BE2C (cell line): Measurements from ENCODE around the gene CORO2B.

Source experiments
- DNase-seq: peaks from one replicate; pipeline ENCODE4 v3.0.0-alpha.2; 2020
- H3K27me3 ChIP-seq: fragments of 250-450 bp; sonication (Bioruptor Pico); 2 replicates; pipeline ENCODE4 v1.5.1; 2020; ENCODE audit warnings: mild to moderate bottlenecking
- H3K36me3 ChIP-seq: fragments of 250-450 bp; sonication (Bioruptor Pico); 2 replicates; pipeline ENCODE4 v1.5.1; 2020; ENCODE audit warnings: mild to moderate bottlenecking
- H3K4me1 ChIP-seq: fragments of 250-450 bp; sonication (Bioruptor Pico); 2 replicates; pipeline ENCODE4 v1.5.1; 2020
- H3K4me3 ChIP-seq: 2 replicates; pipeline ENCODE4 v1.5.1; 2011; ENCODE audit warnings: low read depth, low read length
- H3K9me3 ChIP-seq: fragments of 250-450 bp; sonication (Bioruptor Pico); 2 replicates; pipeline ENCODE4 v1.5.1; 2020
- CTCF ChIP-seq: IDR thresholded peaks from 2 replicates; pipeline ENCODE4 v1.5.1; 2012; ENCODE audit warnings: mild to moderate bottlenecking, low read depth, low read length

The CORO2B gene

GRCh38 chr15:68597581-68597980 is 18.8 kb downstream of the CORO2B start:
- no peak for TF ChIP-seq CTCF
- H3K4me1 ChIP-seq: peaks cover 29% of the 10 kb centered on the region
- DNase-seq: no peak
- H3K4me3 ChIP-seq: no peak overlapping the region
- H3K27me3 ChIP-seq: no peaks in the 10 kb centered on the region
- H3K9me3 ChIP-seq: no peaks in the 10 kb centered on the region
- H3K36me3 ChIP-seq: no peaks in the 10 kb centered on the region

GRCh38 chr15:68598171-68599152 is 19.7 kb downstream of the CORO2B start:
- DNase-seq: no peak
- Histone ChIP-seq H3K4me3 (no peak overlapping the region), H3K27me3 (no peaks in the 10 kb centered on the region), H3K36me3 (no peaks in the 10 kb centered on the region), H3K9me3 (no peaks in the 10 kb centered on the region), H3K4me1 (peaks cover 20% of the 10 kb centered on the region)
- TF ChIP-seq CTCF: no peak

DNA sequence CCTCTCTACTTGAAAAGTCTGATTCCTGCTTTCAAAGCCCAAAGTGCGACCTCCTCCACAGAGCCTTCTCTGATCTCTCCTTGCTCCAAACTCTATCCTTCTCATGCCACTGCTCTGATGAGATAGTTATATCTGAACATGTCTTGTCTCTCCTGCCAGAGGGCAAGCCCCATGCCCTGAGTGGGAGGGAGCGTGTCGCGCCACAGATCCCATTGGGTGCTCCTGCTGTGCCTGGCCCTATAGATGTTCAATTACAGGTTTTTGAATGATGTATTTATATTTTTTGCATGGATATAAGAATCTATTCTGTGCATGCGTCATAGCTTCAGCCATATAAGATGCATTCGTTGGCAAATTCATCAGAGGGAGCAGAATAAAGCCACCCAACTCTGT is 20.4 kb downstream of the CORO2B start:
- H3K36me3 ChIP-seq: no peaks in the 10 kb centered on the region
- H3K4me3 ChIP-seq: no peak overlapping the region
- H3K4me1 ChIP-seq: peaks cover 20% of the 10 kb centered on the region
- DNase-seq: no peak
- TF ChIP-seq CTCF: no peak
- no peaks in the 10 kb centered on the region for H3K9me3 ChIP-seq
- no peaks in the 10 kb centered on the region for H3K27me3 ChIP-seq

DNA sequence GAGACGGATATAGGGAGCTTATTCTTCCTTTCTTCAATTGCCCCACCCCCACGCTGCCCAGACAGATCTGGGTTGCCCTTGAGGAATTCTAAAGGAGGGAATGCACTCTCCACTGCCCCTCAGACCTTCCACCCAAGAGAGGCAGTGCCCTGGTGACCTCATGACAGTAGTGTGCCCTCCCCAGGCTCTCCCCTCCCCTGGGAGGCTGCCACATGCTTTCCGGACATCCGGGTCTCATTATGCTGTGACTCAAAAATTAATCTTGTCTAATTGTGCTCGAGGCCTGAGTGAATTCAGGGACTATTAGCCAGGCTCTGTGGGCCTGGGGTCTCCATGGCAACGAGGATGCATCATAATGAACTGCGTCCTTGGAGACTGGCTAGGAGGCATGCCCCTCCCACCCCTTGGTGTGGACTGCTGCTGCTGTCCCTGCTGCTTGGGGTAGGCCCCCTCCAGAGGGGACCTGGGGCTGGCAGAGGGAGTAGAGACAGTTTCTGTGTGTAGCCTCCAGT is 20.8 kb downstream of the CORO2B start:
- Histone ChIP-seq H3K4me3 (no peak overlapping the region), H3K9me3 (no peaks in the 10 kb centered on the region), H3K36me3 (no peaks in the 10 kb centered on the region), H3K4me1 (peaks cover 20% of the 10 kb centered on the region), H3K27me3 (no peaks in the 10 kb centered on the region)
- no peak for TF ChIP-seq CTCF
- peak; percentile 97 for DNase-seq

DNA sequence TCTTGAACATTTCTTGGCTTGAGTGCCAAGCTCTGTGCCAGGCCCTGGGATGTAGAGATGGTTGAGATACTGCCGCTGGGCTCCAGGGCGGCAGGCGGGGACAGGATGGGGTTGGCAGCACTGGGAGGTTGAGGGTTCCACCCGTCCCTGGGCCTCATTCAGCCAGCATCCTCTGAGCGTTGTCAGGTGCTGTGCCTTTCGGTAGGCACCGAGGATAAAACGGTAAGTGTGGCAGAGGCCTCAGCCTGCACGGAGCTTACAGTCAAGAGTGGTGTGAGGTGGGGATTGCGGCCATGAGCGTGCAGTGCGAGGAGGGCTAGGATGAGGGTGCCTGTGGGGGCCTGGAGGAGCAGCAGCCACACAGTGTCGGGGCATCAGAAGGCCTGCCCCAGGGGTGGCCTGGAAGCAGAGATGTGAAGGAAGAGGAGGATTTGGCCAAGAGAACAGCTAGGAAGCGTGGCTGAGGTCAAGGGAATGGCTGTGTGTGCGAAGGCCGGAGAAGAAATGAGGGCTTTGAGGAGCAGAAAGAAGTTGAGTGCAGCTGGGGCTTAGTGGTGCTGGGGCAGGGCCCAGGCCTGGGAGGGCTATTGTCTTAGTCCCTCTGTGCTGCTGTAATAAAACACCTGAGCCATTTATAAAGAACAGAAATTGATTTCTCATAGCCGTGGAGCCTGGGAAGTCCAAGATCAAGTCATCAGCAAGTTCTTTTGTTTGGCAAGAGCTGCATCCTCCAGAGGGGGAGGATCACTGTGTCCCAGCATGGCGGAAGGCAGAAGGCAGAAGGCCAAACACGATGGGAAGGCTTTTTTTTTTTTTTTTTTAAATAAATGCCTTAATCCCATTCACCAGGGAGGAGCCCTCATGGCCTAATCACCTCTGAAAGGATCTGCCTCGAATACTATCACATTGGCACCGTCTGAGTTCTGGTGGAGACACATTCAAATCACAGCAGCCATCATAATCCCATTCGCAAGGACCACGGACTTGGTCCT is 22.7 kb downstream of the CORO2B start:
- H3K27me3 ChIP-seq: no peaks in the 10 kb centered on the region
- H3K4me3 ChIP-seq: no peak overlapping the region
- H3K4me1 ChIP-seq: peaks cover 20% of the 10 kb centered on the region
- no peaks in the 10 kb centered on the region for H3K9me3 ChIP-seq
- H3K36me3 ChIP-seq: no peaks in the 10 kb centered on the region
- DNase-seq: no peak
- TF ChIP-seq CTCF: no peak
